H1 (cell line): Measurements from ENCODE around the gene GRID1.

Source experiments
- CBX5 ChIP-seq: fragments of 300-800, 300-1000 bp; sonication (generic); IDR thresholded peaks from 2 replicates; pipeline ENCODE4 v1.7.1; 2016; ENCODE audit warnings: antibody characterized with exemption, low read length, low read depth
- EP300 ChIP-seq, 2 experiments: IDR thresholded peaks; 1 replicate in 1 of 2; 2 replicates in 1 of 2; pipeline ENCODE4 v1.6.1; 2011 to 2012; ENCODE audit warnings: low read depth in 2 of 2, low read length in 2 of 2, mild to moderate bottlenecking in 2 of 2, borderline replicate concordance in 1 of 2, inconsistent platforms in 1 of 2, moderate library complexity in 1 of 2
- MAFK ChIP-seq: IDR thresholded peaks from 2 replicates; pipeline ENCODE4 v1.6.1; 2012; ENCODE audit warnings: low read depth, mild to moderate bottlenecking, improper control_type of control experiment, low read length
- POLR2A ChIP-seq, 2 experiments: IDR thresholded peaks; 1 replicate in 1 of 2; 2 replicates in 1 of 2; pipeline ENCODE4 v1.6.1; 2011; ENCODE audit warnings: low read depth in 2 of 2, low read length in 2 of 2, mild to moderate bottlenecking in 2 of 2; ENCODE audit errors: control extremely low read depth in 1 of 2
- POLR2AphosphoS5 ChIP-seq: IDR thresholded peaks from 2 replicates; pipeline ENCODE4 v1.6.1; 2011; ENCODE audit warnings: low read depth, low read length
- RFX5 ChIP-seq: IDR thresholded peaks from 2 replicates; pipeline ENCODE4 v1.6.1; 2011; ENCODE audit warnings: low read depth, low read length, improper control_type of control experiment, borderline replicate concordance
- SIN3A ChIP-seq, 2 experiments: IDR thresholded peaks in 1 of 2; conservative IDR thresholded peaks in 1 of 2; 2 replicates each; pipeline ENCODE4 v1.6.1; 2011 to 2012; ENCODE audit warnings: low read length in 2 of 2, improper control_type of control experiment in 1 of 2, low read depth in 1 of 2, mild to moderate bottlenecking in 1 of 2
- SUZ12 ChIP-seq: fragments of 200-600 bp; sonication (generic); IDR thresholded peaks from 2 replicates; pipeline ENCODE4 v1.6.1; 2012; ENCODE audit warnings: mild to moderate bottlenecking, inconsistent platforms, low read length, moderate library complexity, mixed read lengths
- ZNF274 ChIP-seq: IDR thresholded peaks from 2 replicates; pipeline ENCODE4 v1.7.0; 2012; ENCODE audit warnings: low read length, borderline replicate concordance; ENCODE audit errors: extremely low read depth
- TF ChIP-seq, protein P1 (sequence below), 3 experiments: IDR thresholded peaks; 1 replicate in 2 of 3; 2 replicates in 1 of 3; pipeline versions ENCODE4 v1.5.1 to v1.6.1; 2011; ENCODE audit warnings: low read length in 3 of 3, mild to moderate bottlenecking in 3 of 3, inconsistent platforms in 2 of 3, low read depth in 1 of 3, moderate library complexity in 1 of 3; ENCODE audit not compliant: insufficient read depth in 1 of 3; ENCODE audit errors: control extremely low read depth in 1 of 3

DNA sequence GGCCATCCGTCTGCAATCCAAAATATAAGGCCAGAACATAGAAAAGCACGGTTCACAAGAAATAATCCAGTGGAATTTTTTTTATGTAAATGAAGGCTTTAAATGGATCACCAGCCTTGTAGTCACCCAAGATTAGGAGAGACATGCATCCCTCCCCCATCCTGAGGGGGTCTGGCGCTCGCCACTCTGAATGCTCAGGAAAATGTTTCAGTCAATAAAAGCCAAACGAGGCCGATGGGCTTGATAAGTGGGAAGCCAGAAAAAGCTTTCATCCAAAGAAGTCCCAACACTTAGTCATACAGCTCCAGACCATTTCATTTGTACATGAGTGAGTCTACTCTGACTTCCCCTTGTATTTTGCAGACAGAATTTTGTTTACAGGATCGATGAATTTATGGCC lies 631.8 kb downstream of the GRID1 start:
- no peak for TF ChIP-seq MAFK
- TF ChIP-seq RFX5: no peak
- no peak for TF ChIP-seq POLR2AphosphoS5
- no peak for TF ChIP-seq SUZ12
- no peak for TF ChIP-seq ZNF274
- TF ChIP-seq, protein P1, sequence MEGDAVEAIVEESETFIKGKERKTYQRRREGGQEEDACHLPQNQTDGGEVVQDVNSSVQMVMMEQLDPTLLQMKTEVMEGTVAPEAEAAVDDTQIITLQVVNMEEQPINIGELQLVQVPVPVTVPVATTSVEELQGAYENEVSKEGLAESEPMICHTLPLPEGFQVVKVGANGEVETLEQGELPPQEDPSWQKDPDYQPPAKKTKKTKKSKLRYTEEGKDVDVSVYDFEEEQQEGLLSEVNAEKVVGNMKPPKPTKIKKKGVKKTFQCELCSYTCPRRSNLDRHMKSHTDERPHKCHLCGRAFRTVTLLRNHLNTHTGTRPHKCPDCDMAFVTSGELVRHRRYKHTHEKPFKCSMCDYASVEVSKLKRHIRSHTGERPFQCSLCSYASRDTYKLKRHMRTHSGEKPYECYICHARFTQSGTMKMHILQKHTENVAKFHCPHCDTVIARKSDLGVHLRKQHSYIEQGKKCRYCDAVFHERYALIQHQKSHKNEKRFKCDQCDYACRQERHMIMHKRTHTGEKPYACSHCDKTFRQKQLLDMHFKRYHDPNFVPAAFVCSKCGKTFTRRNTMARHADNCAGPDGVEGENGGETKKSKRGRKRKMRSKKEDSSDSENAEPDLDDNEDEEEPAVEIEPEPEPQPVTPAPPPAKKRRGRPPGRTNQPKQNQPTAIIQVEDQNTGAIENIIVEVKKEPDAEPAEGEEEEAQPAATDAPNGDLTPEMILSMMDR (IDR thresholded peaks at IDR 0.05; ENCODE audit: control extremely low read depth in 1 of 3, insufficient read depth in 1 of 3, low read depth in 1 of 3, low read length in 3 of 3): no peak
- TF ChIP-seq POLR2A (IDR thresholded peaks at IDR 0.05; ENCODE audit: control extremely low read depth in 1 of 2, low read depth in 2 of 2, low read length in 2 of 2): no peak
- no peak for TF ChIP-seq SIN3A (conservative IDR thresholded peaks at IDR 0.05 in 1 of 2, IDR thresholded peaks at IDR 0.05 in 1 of 2; ENCODE audit: low read depth in 1 of 2, low read length in 2 of 2)
- TF ChIP-seq EP300 (IDR thresholded peaks at IDR 0.05; ENCODE audit: borderline replicate concordance in 1 of 2, low read depth in 2 of 2, low read length in 2 of 2): no peak
- TF ChIP-seq CBX5: no peak
